IPS-18a (cell line): ENCODE results near the gene ZGLP1.

ENCODE experiments used
- H3K27ac ChIP-seq: one replicate; pipeline ENCODE4 v1.5.1; 2013; ENCODE audit warnings: low read length
- H3K27me3 ChIP-seq: one replicate; pipeline ENCODE4 v1.6.1; 2013; ENCODE audit warnings: mild to moderate bottlenecking, low read length; ENCODE audit not compliant: control insufficient read depth, insufficient read depth
- H3K36me3 ChIP-seq: one replicate; pipeline ENCODE4 v1.6.1; 2013; ENCODE audit warnings: low read depth, low read length; ENCODE audit not compliant: control insufficient read depth
- H3K4me1 ChIP-seq: one replicate; pipeline ENCODE4 v1.6.1; 2013; ENCODE audit warnings: low read depth, low read length; ENCODE audit not compliant: control insufficient read depth
- H3K4me3 ChIP-seq: one replicate; pipeline ENCODE4 v1.5.1; 2013; ENCODE audit warnings: low read length
- H3K9ac ChIP-seq: one replicate; pipeline ENCODE4 v1.6.1; 2013; ENCODE audit warnings: mild to moderate bottlenecking, low read length, moderate library complexity
- H3K9me3 ChIP-seq: one replicate; pipeline ENCODE4 v1.6.1; 2013; ENCODE audit warnings: low read depth, low read length; ENCODE audit not compliant: control insufficient read depth

Gene ZGLP1

DNA sequence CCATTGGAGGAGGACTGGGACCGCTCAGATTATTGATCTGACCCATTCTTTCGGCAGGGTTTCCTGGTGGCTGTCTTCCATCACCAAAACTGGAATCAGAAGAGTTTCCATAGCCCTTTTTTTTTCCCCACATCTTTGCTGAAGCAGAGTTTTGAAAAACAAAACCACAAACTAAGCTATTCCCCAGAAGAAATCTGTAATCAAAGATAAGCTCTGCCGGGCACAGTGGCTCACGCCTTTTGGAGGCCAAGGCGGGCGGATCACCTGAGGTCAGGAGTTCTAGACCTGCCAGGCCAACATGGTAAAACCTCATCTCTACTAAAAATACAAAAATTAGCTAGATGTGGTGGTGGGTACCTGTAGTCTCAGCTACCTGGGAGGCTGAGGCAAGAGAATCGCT is 42.9 kb downstream of the ZGLP1 start:
- H3K27ac ChIP-seq = no peak overlapping the region
- H3K9ac ChIP-seq = no peak overlapping the region
- no peaks in the 10 kb centered on the region for H3K36me3 ChIP-seq
- H3K4me1 ChIP-seq = peaks cover 2% of the 10 kb centered on the region
- H3K9me3 ChIP-seq = no peaks in the 10 kb centered on the region
- H3K27me3 ChIP-seq = peaks cover 29% of the 10 kb centered on the region
- H3K4me3 ChIP-seq = no peak overlapping the region

DNA sequence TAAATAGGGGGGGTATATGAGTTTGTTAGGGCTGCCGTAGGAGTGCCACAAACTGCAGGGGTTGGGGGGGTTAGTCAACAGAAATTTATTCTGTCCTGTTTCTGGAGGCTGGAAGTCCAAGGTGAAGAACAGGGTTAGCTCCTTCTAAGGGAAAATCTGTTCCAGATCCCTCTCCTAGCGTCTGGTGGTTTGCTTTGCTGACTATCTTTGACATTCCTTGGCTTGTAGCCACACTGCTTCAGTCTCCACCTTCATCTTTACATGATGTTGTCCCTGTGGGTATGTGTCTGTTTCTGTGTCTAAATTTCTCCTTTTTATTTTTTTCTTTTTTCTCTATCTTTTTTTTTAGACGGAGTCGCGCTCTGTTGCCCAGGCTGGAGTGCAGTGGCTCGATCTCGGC is 46.8 kb downstream of the ZGLP1 start:
- Histone ChIP-seq H3K9ac (no peak overlapping the region), H3K4me1 (no peaks in the 10 kb centered on the region), H3K9me3 (no peaks in the 10 kb centered on the region), H3K27ac (no peak overlapping the region), H3K27me3 (no peaks in the 10 kb centered on the region), H3K4me3 (no peak overlapping the region), H3K36me3 (peaks cover 5% of the 10 kb centered on the region)

DNA sequence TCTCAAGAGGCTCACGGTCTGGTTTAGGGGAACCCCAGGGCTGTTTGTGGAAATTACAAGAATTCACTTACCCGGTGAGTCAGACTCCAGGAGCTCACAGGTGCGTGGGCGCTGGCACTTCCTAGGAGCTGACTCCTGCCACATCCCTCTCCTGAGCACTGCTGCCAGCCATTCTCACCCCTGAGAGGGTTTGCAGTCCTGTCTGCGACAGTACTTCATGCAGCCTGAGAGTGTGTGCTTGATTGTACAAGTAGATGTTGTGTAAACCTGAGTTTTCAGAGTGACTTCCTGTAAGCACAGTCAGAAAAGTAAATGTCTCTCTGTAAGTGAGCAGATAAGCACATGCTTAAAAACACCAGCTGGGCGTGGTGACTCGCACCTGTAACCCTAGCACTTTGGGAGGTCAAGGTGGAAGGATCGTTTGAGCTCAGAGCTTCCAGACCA is 49.5 kb downstream of the ZGLP1 start:
- Histone ChIP-seq H3K27me3 (no peaks in the 10 kb centered on the region), H3K4me1 (no peaks in the 10 kb centered on the region), H3K9ac (no peak overlapping the region), H3K36me3 (peaks cover 16% of the 10 kb centered on the region), H3K4me3 (no peak overlapping the region), H3K9me3 (no peaks in the 10 kb centered on the region), H3K27ac (no peak overlapping the region)

DNA sequence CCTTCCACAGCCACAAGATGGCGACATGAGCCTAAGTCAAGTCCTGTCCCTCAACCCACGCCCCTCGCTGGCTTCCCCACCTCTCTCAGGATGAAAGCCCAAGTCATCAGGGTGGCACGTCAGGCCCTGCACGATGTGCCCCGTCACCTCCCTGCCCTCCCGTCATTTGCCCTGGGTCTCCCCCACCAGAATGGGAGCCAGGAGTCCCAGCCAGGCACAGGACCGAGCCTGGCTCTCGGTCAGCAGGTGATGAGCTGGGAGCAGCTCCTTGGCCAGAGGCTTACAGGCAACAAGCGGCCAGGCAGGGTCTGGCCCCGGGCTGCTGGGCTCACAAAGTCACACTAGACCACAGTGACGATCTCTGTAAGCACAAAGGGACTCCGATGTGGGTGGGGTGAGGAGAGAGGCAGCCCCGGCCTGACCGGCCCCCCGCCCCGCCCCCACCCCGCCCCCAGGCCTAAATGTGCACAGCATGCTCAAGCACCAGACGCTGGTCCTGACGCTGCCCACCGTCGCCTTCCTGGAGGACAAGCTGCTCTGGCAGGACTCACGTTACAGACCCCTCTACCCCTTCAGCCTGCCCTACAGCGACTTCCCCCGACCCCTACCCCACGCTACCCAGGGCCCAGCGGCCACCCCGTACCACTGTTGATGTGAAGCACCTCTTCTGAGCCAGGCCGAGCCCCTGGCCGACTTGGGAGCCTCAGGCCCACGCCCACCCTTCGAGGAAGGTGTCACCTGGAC is 50.3 kb downstream of the ZGLP1 start:
- Histone ChIP-seq H3K9me3 (no peaks in the 10 kb centered on the region), H3K9ac (no peak overlapping the region), H3K27ac (no peak overlapping the region), H3K4me1 (no peaks in the 10 kb centered on the region), H3K4me3 (no peak overlapping the region), H3K27me3 (no peaks in the 10 kb centered on the region), H3K36me3 (peaks cover 20% of the 10 kb centered on the region)

DNA sequence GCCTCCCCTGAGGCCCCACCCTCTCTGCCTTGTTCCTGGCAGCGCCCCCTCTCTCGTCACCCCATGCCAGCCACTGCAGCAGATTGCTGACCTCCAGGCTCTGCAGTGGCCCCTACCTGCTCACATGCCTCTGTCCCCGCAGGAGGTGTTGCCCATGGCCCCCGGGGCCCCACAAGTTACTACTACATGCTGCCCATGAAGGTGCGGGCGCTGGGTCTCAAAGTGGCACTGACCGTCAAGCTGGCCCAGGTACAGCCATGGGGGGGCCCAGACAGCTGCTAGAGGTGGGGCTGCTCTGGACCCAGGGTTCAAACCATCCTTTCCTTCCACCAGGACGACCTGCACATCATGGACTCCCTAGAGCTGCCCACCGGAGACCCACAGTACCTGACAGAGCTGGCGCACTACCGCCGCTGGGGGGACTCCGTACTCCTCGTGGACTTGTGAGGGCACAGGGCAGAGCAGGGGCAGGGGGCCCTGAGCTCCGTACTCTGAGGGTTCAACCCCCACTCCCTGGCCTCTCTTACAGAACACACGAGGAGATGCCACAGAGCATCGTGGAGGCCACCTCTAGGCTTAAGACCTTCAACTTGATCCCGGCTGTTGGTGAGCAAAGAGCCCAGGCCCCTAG is 51.4 kb downstream of the ZGLP1 start:
- no peaks in the 10 kb centered on the region for H3K27me3 ChIP-seq
- H3K4me3 ChIP-seq = no peak overlapping the region
- no peak overlapping the region for H3K9ac ChIP-seq
- H3K36me3 ChIP-seq = peaks cover 23% of the 10 kb centered on the region
- H3K27ac ChIP-seq = no peak overlapping the region
- no peaks in the 10 kb centered on the region for H3K4me1 ChIP-seq
- H3K9me3 ChIP-seq = no peaks in the 10 kb centered on the region

DNA sequence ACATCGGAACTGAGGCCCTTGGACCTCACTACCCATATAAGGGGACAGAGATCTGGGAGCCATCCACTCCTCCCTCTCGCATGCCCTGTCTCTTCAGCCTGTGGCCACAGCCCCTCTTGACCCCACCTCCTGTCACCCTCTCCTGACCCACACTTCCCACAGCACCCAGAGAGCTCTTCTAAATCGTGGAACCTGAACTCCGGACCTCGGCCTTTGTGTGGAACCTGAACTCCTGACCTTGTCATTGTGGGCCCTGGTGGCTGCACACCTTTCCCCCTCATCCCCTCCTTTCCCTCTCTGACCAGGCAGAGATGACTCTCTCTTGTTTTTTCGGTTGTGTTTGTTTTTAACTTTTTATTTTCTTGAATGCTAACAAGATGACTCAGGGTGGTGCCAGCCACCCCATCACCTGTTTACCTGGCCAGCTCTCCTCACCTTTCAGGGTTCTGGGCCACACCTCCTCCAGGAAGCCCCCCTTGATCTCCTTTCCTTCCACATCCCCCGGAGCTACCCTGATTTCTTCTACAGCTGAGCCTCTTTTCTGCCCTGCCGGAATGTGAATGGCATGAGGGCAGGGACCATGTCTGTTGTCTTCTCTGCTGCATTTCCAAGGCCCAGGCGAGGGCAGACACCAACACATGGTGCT is 52.5 kb downstream of the ZGLP1 start:
- Histone ChIP-seq H3K4me3 (no peak overlapping the region), H3K9me3 (no peaks in the 10 kb centered on the region), H3K36me3 (peaks cover 23% of the 10 kb centered on the region), H3K27me3 (no peaks in the 10 kb centered on the region), H3K27ac (no peak overlapping the region), H3K4me1 (peaks cover 3% of the 10 kb centered on the region), H3K9ac (no peak overlapping the region)

DNA sequence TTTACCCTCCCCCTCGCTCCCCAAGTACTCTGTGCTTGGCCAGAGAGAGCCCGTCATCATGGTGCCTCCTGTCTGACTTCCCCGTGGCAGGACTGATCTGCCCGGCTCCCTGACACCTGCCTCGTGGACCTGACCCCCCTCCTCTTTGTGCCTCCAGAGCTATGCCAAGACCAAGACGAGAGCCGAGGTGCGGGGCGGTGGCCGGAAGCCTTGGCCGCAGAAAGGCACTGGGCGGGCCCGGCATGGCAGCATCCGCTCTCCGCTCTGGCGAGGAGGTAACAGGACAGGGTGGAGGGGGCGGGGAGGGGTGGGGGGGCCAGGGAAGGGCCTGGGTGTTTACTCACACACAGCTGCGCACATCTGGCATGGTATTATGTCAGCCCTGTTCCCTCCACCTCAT is 53.1 kb downstream of the ZGLP1 start:
- no peak overlapping the region for H3K9ac ChIP-seq
- no peak overlapping the region for H3K27ac ChIP-seq
- H3K4me3 ChIP-seq = no peak overlapping the region
- no peaks in the 10 kb centered on the region for H3K9me3 ChIP-seq
- no peaks in the 10 kb centered on the region for H3K27me3 ChIP-seq
- peaks cover 23% of the 10 kb centered on the region for H3K36me3 ChIP-seq
- H3K4me1 ChIP-seq = peaks cover 3% of the 10 kb centered on the region

DNA sequence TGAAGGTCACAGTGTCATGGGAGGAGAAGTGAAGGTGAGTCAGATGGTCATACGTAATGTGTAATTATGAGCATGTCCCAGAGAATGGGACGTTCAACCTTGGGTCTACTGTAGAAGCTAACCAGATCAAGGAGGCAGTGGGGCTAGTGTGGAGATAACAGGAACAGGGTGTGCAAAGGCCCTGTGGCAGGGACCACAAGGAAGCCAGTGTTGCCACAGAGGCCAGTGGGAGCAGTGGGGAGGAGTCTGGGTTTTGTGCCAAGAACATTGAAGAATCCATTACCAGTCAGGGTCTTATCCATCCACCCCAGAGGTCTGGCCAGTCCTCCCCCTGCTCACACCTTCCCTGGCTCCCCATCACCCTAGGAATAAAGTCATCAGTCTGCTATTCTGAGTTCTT is 54.3 kb downstream of the ZGLP1 start:
- Histone ChIP-seq H3K27me3 (no peaks in the 10 kb centered on the region), H3K27ac (no peak overlapping the region), H3K9me3 (no peaks in the 10 kb centered on the region), H3K9ac (no peak overlapping the region), H3K4me1 (peaks cover 3% of the 10 kb centered on the region), H3K36me3 (peaks cover 23% of the 10 kb centered on the region), H3K4me3 (no peak overlapping the region)
